Measurements from ENCODE around the gene TPK1.

The TPK1 gene

GRCh38 chr7:144768633-144769032, 67.2 kb downstream of the TPK1 start:
- H3K4me3 ChIP-seq (ENCODE audit: insufficient read depth, low read depth, low read length): no peak overlapping the region
- no peaks in the 10 kb centered on the region for H3K9me3 ChIP-seq (ENCODE audit: control insufficient read depth, low read length)
- H3K27me3 ChIP-seq (ENCODE audit: control insufficient read depth, insufficient read depth, low read length, poor library complexity, severe bottlenecking): no peaks in the 10 kb centered on the region
- H3K36me3 ChIP-seq (ENCODE audit: control insufficient read depth, insufficient read depth, low read length): no peaks in the 10 kb centered on the region
- no peak overlapping the region for H3K27ac ChIP-seq (ENCODE audit: insufficient read depth, low read depth, low read length, poor library complexity, severe bottlenecking)
- no peaks in the 10 kb centered on the region for H3K4me1 ChIP-seq (ENCODE audit: control insufficient read depth, insufficient read depth, low read length)
- WGBS, 2 experiments: 97 to 98% methylated on average over 2 of the region's 2 CpGs

- WGBS, 2 experiments: 92 to 96% methylated on average over 5 of the region's 5 CpGs
- Histone ChIP-seq H3K4me3 (ENCODE audit: insufficient read depth, low read depth, low read length) (no peak overlapping the region), H3K36me3 (ENCODE audit: control insufficient read depth, insufficient read depth, low read length) (no peaks in the 10 kb centered on the region), H3K4me1 (ENCODE audit: control insufficient read depth, insufficient read depth, low read length) (no peaks in the 10 kb centered on the region), H3K27ac (ENCODE audit: insufficient read depth, low read depth, low read length, poor library complexity, severe bottlenecking) (no peak overlapping the region), H3K9me3 (ENCODE audit: control insufficient read depth, low read length) (no peaks in the 10 kb centered on the region), H3K27me3 (ENCODE audit: control insufficient read depth, insufficient read depth, low read length, poor library complexity, severe bottlenecking) (no peaks in the 10 kb centered on the region)
Measured at GRCh38 chr7:144763291-144763690, 72.6 kb downstream of the TPK1 start.

DNA sequence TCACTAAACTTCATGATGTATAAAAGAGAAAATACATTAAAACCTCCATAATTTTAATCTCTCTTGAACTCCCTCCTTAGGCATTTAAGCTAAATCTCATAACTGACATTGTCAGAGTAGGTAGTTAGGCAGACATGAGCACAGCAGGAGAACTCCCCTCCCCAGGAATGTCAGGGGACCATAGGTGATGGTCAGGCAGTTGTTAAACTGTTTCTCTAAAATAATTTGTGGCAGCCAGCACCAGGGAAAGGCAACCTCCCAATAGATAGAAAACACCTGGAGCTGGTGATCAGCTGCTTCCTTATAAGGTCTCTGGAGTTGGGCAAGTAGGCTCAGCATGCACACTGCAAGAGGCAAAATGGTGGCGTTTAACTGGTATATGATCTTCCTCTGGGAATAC, 73.0 kb downstream of the TPK1 start:
- Histone ChIP-seq H3K4me3 (ENCODE audit: insufficient read depth, low read depth, low read length) (no peak overlapping the region), H3K27me3 (ENCODE audit: control insufficient read depth, insufficient read depth, low read length, poor library complexity, severe bottlenecking) (no peaks in the 10 kb centered on the region), H3K36me3 (ENCODE audit: control insufficient read depth, insufficient read depth, low read length) (no peaks in the 10 kb centered on the region), H3K9me3 (ENCODE audit: control insufficient read depth, low read length) (no peaks in the 10 kb centered on the region), H3K4me1 (ENCODE audit: control insufficient read depth, insufficient read depth, low read length) (no peaks in the 10 kb centered on the region), H3K27ac (ENCODE audit: insufficient read depth, low read depth, low read length, poor library complexity, severe bottlenecking) (no peak overlapping the region)
- WGBS, 2 experiments: 97 to 100% methylated on average over 1 of the region's 1 CpG

DNA sequence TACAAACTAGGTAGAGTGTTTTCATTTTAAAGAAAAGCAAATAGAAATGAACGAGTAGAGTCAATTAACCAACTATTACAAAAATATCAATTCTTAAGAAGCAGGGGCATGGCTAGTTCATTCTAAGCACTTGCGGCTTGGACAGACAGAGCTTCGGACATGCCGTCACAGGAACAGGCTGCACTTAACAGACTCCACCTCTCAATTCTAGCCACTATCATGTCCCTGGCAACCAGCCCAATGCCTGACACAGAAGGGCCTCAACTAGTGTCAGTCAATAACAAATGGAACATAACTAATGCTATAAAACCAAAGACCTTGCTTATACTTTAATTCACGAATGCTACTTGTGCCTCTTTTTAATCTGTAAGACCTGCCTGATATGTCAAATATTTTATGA, 74.4 kb downstream of the TPK1 start:
- Histone ChIP-seq H3K27ac (ENCODE audit: insufficient read depth, low read depth, low read length, poor library complexity, severe bottlenecking) (no peak overlapping the region), H3K9me3 (ENCODE audit: control insufficient read depth, low read length) (no peaks in the 10 kb centered on the region), H3K4me3 (ENCODE audit: insufficient read depth, low read depth, low read length) (no peak overlapping the region), H3K36me3 (ENCODE audit: control insufficient read depth, insufficient read depth, low read length) (no peaks in the 10 kb centered on the region), H3K27me3 (ENCODE audit: control insufficient read depth, insufficient read depth, low read length, poor library complexity, severe bottlenecking) (no peaks in the 10 kb centered on the region), H3K4me1 (ENCODE audit: control insufficient read depth, insufficient read depth, low read length) (no peaks in the 10 kb centered on the region)
- 96% methylated on average over 5 of the region's 5 CpGs for WGBS, 2 experiments

DNA sequence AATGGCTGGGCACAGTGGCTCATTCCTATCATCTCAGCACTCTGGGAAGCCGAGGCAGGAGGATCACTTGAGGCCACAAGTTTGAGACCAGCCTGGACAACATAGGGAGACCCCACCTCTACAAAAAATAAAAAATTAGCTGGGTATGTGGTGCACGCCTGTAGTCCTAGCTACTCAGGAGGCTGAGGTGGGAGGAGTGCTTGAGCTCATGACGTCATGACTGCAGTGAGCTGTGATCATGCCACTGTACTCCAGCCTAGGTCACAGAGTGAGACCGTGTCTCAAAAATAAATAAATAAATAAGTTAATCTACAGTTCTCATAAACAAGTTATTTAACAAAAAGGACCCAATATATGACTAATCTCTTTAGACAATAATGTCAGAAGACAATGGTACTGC, 76.2 kb downstream of the TPK1 start:
- Histone ChIP-seq H3K4me3 (ENCODE audit: insufficient read depth, low read depth, low read length) (no peak overlapping the region), H3K36me3 (ENCODE audit: control insufficient read depth, insufficient read depth, low read length) (no peaks in the 10 kb centered on the region), H3K4me1 (ENCODE audit: control insufficient read depth, insufficient read depth, low read length) (no peaks in the 10 kb centered on the region), H3K9me3 (ENCODE audit: control insufficient read depth, low read length) (no peaks in the 10 kb centered on the region), H3K27ac (ENCODE audit: insufficient read depth, low read depth, low read length, poor library complexity, severe bottlenecking) (no peak overlapping the region), H3K27me3 (ENCODE audit: control insufficient read depth, insufficient read depth, low read length, poor library complexity, severe bottlenecking) (no peaks in the 10 kb centered on the region)
- 79 to 96% methylated on average over 3 of the region's 4 CpGs for WGBS, 2 experiments

DNA sequence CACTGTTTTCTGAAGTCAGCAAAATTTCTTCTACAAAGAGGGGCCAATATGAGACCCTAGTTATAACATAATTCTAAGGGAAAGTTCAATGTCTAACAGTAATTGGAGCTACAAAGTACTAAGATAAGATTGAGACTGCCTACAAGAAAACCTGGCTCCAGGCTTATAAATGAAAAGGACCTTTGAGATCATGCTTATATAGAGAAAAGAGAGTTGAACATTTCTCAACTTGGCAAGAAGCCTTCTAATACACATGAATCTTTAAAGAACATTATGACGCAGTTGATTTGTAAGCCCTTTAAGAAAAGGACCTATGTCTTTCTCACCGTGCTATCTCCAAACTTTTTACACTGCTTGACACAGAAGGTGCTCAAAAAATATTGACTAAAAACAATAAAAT, 87.9 kb downstream of the TPK1 start:
- H3K27ac ChIP-seq (ENCODE audit: insufficient read depth, low read depth, low read length, poor library complexity, severe bottlenecking): no peak overlapping the region
- no peak overlapping the region for H3K4me3 ChIP-seq (ENCODE audit: insufficient read depth, low read depth, low read length)
- no peaks in the 10 kb centered on the region for H3K4me1 ChIP-seq (ENCODE audit: control insufficient read depth, insufficient read depth, low read length)
- 92 to 96% methylated on average over 2 of the region's 2 CpGs for WGBS, 2 experiments
- H3K36me3 ChIP-seq (ENCODE audit: control insufficient read depth, insufficient read depth, low read length): no peaks in the 10 kb centered on the region
- H3K27me3 ChIP-seq (ENCODE audit: control insufficient read depth, insufficient read depth, low read length, poor library complexity, severe bottlenecking): no peaks in the 10 kb centered on the region
- H3K9me3 ChIP-seq (ENCODE audit: control insufficient read depth, low read length): no peaks in the 10 kb centered on the region

DNA sequence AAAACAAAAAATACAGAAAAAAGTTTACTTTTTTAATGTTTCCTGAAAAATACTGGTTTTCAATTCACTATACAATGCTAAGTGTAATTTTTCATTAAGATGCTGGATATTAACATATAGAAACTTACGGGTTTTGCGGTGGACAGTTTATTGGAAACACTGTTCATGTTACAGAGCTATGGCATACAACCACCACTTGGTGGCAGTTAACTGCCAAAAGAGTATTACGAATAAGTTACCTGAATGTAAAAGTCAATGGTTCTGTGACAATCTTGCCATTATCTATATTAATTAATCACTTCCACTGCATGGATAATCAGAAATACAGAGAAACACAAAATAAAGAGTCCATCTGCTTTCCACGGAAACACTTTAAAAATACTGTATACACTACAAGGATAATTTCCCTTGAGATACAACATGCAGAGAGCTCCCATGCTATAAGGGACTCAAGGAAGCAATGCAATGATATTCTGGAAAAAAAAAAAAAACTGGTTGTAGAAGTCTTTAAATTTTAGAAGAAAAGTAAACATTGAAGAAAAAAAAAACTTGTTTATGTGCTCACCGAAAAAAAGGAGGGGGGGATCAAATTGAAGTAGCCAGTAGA, 97.0 kb downstream of the TPK1 start:
- Histone ChIP-seq H3K36me3 (ENCODE audit: control insufficient read depth, insufficient read depth, low read length) (no peaks in the 10 kb centered on the region), H3K9me3 (ENCODE audit: control insufficient read depth, low read length) (no peaks in the 10 kb centered on the region), H3K4me1 (ENCODE audit: control insufficient read depth, insufficient read depth, low read length) (no peaks in the 10 kb centered on the region), H3K27ac (ENCODE audit: insufficient read depth, low read depth, low read length, poor library complexity, severe bottlenecking) (no peak overlapping the region), H3K27me3 (ENCODE audit: control insufficient read depth, insufficient read depth, low read length, poor library complexity, severe bottlenecking) (no peaks in the 10 kb centered on the region), H3K4me3 (ENCODE audit: insufficient read depth, low read depth, low read length) (no peak overlapping the region)
- WGBS, 2 experiments: 76 to 86% methylated on average over 5 of the region's 5 CpGs

DNA sequence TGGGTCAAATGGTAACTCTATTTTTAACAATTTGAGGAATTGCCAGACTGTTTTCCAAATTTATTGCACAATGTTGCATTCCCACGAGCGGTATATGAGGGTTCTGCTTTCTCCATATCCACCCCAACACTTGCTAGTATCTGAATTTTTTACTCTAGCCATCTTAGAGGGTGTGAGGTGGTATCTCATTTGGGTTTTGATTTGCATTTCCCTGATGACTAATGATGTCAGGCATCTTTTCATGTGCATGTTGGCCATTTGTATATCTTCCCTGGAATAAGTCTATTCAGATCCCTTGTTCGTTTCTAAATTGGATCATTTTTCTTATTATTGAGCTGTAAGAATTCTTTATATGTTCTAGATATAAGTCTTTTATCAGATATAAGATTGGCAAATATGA, 97.7 kb downstream of the TPK1 start:
- WGBS, 2 experiments: 80 to 84% methylated on average over 2 to 3 of the region's 3 CpGs
- H3K36me3 ChIP-seq (ENCODE audit: control insufficient read depth, insufficient read depth, low read length): no peaks in the 10 kb centered on the region
- H3K27ac ChIP-seq (ENCODE audit: insufficient read depth, low read depth, low read length, poor library complexity, severe bottlenecking): no peak overlapping the region
- H3K9me3 ChIP-seq (ENCODE audit: control insufficient read depth, low read length): no peaks in the 10 kb centered on the region
- no peak overlapping the region for H3K4me3 ChIP-seq (ENCODE audit: insufficient read depth, low read depth, low read length)
- H3K27me3 ChIP-seq (ENCODE audit: control insufficient read depth, insufficient read depth, low read length, poor library complexity, severe bottlenecking): no peaks in the 10 kb centered on the region
- no peaks in the 10 kb centered on the region for H3K4me1 ChIP-seq (ENCODE audit: control insufficient read depth, insufficient read depth, low read length)

GRCh38 chr7:144736880-144737493, 98.9 kb downstream of the TPK1 start:
- Histone ChIP-seq H3K4me1 (ENCODE audit: control insufficient read depth, insufficient read depth, low read length) (no peaks in the 10 kb centered on the region), H3K27me3 (ENCODE audit: control insufficient read depth, insufficient read depth, low read length, poor library complexity, severe bottlenecking) (no peaks in the 10 kb centered on the region), H3K9me3 (ENCODE audit: control insufficient read depth, low read length) (no peaks in the 10 kb centered on the region), H3K4me3 (ENCODE audit: insufficient read depth, low read depth, low read length) (no peak overlapping the region), H3K27ac (ENCODE audit: insufficient read depth, low read depth, low read length, poor library complexity, severe bottlenecking) (no peak overlapping the region), H3K36me3 (ENCODE audit: control insufficient read depth, insufficient read depth, low read length) (no peaks in the 10 kb centered on the region)
- 26 to 31% methylated on average over 1 of the region's 1 CpG for WGBS, 2 experiments

DNA sequence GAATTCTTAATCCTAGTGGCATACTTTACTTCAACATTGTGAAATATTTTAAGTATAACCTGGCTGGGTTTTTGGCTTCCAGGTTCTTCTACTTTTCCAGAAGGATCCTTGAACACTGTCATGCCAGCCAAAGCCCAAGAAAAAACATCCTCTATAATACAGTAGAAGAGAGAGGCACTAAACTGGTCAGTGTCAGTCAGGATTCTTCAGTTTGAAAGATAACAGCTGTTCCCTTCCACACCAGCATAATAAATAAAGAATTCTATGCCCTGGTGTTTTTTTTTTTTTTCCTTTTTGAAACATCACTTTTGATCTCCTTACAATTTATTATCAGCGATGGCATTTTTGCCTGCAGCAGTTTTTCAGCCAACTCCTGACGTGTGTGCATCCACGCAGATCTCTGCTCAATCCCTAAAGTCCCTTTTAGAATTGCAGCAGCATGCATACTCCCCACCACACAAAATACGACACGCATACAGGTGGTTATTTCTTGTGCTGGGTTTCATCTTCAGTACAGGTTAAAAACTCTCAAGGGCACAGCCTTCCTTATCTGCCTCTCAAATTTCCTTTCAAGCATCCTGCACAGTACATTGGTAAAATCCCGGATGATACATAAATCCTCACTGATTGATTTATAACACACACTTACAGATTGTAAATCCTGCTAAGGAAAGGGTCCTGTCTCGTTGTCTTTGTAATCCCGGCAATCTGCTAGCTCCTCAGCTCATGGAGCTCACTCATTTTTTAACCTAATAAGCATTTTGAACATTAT, 100.2 kb downstream of the TPK1 start:
- Histone ChIP-seq H3K27me3 (ENCODE audit: control insufficient read depth, insufficient read depth, low read length, poor library complexity, severe bottlenecking) (no peaks in the 10 kb centered on the region), H3K4me1 (ENCODE audit: control insufficient read depth, insufficient read depth, low read length) (no peaks in the 10 kb centered on the region), H3K27ac (ENCODE audit: insufficient read depth, low read depth, low read length, poor library complexity, severe bottlenecking) (no peak overlapping the region), H3K4me3 (ENCODE audit: insufficient read depth, low read depth, low read length) (no peak overlapping the region), H3K36me3 (ENCODE audit: control insufficient read depth, insufficient read depth, low read length) (no peaks in the 10 kb centered on the region), H3K9me3 (ENCODE audit: control insufficient read depth, low read length) (no peaks in the 10 kb centered on the region)
- 91 to 92% methylated on average over 8 of the region's 8 CpGs for WGBS, 2 experiments
